ENCODE data around the gene KLHL11.
A peak's percentile ranks its signal among the peaks of the same experiment; 100 is the strongest.
"Not testable (repeated sequence)": the region's sequence is repeated elsewhere in the genome, so short reads cannot be mapped to it uniquely, and the experiment has no call there.

The KLHL11 gene

DNA sequence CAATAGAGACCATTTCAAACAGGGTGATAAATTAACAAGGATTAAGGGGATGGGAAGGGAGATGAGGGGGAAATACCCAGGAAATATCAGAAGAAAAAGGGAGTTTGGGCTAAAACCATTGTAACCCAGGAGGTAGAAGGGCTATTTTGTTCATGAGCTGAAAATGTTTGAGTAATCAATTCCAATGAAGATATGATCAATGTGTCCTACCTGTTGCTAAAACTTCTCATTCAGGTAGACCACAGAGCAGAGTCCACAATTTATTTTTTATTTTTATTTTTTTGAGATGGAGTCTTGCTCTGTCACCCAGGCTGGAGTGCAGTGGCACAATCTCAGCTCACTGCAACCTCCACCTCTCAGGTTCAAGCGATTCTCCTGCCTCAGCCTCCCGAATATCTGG, 25.8 kb downstream of the KLHL11 start:
- not testable (repeated sequence) for H3K27me3 ChIP-seq (replicated peaks; ENCODE audit: control insufficient read depth, insufficient read depth, low read length, poor library complexity, severe bottlenecking); H3K4me3 ChIP-seq (ENCODE audit: insufficient read depth, low read depth, low read length, poor library complexity, severe bottlenecking); H3K27ac ChIP-seq (ENCODE audit: insufficient read depth, low read length, poor library complexity, severe bottlenecking); DNase-seq; H3K9me3 ChIP-seq (ENCODE audit: control insufficient read depth, low read length); H3K36me3 ChIP-seq (ENCODE audit: control insufficient read depth, insufficient read depth, low read length)
- H3K4me1 ChIP-seq (ENCODE audit: control insufficient read depth, insufficient read depth, low read length, poor library complexity, severe bottlenecking) = peaks cover 11% of the 10 kb centered on the region

GRCh38 chr17:41837761-41838538, 27.3 kb downstream of the KLHL11 start, which contains the start of gene KLHL10:
KLHL10 (plus strand) TSS chr17:41837825; CDS start chr17:41837933, 108 bp downstream.
- Histone ChIP-seq H3K27ac (ENCODE audit: insufficient read depth, low read length, poor library complexity, severe bottlenecking) (no peak within 1 kb of the TSS), H3K4me1 (ENCODE audit: control insufficient read depth, insufficient read depth, low read length, poor library complexity, severe bottlenecking) (peaks cover 11% of the 10 kb centered on the region), H3K36me3 (ENCODE audit: control insufficient read depth, insufficient read depth, low read length) (no peaks in the 10 kb centered on the region), H3K27me3 (replicated peaks; ENCODE audit: control insufficient read depth, insufficient read depth, low read length, poor library complexity, severe bottlenecking) (no peaks in the 10 kb centered on the region), H3K9me3 (ENCODE audit: control insufficient read depth, low read length) (no peaks in the 10 kb centered on the region), H3K4me3 (ENCODE audit: insufficient read depth, low read depth, low read length, poor library complexity, severe bottlenecking) (peak within 1 kb of the TSS; percentile 79)
- no peak for DNase-seq

DNA sequence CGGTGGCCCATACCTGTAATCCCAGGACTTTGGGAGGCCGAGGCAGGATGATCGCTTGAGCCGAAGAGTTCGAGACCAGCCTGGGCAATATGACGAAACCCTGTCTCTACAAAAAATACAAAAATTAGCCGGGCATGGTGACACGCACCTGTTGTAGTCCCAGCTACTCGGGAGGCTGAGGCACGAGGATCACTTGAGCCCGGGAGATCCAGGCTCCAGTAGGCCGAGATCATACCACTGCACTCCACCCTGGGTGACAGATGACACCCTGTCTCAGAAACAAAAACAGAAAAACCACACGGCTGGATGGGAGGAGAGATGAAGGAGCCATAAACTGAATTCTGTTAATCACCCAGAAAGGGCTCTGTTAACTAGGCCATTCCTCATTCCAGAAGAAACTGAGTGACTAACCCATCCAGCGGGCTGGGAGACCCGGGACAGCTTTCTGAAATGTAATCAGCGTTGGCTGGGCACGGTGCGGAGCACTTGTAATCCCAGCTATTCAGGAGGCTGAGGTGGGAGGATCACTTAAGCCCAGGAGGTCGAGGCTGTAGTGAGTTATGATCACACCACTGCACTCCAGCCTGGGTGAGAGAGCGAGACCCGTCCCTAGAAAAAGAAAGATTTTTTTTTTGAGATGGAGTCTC, 28.6 kb downstream of the KLHL11 start:
- H3K27ac ChIP-seq (ENCODE audit: insufficient read depth, low read length, poor library complexity, severe bottlenecking) = no peak overlapping the region
- no peaks in the 10 kb centered on the region for H3K36me3 ChIP-seq (ENCODE audit: control insufficient read depth, insufficient read depth, low read length)
- no peak for DNase-seq
- H3K4me3 ChIP-seq (ENCODE audit: insufficient read depth, low read depth, low read length, poor library complexity, severe bottlenecking) = peak overlapping the region; percentile 79
- no peaks in the 10 kb centered on the region for H3K27me3 ChIP-seq (replicated peaks; ENCODE audit: control insufficient read depth, insufficient read depth, low read length, poor library complexity, severe bottlenecking)
- H3K4me1 ChIP-seq (ENCODE audit: control insufficient read depth, insufficient read depth, low read length, poor library complexity, severe bottlenecking) = peaks cover 11% of the 10 kb centered on the region
- no peaks in the 10 kb centered on the region for H3K9me3 ChIP-seq (ENCODE audit: control insufficient read depth, low read length)

DNA sequence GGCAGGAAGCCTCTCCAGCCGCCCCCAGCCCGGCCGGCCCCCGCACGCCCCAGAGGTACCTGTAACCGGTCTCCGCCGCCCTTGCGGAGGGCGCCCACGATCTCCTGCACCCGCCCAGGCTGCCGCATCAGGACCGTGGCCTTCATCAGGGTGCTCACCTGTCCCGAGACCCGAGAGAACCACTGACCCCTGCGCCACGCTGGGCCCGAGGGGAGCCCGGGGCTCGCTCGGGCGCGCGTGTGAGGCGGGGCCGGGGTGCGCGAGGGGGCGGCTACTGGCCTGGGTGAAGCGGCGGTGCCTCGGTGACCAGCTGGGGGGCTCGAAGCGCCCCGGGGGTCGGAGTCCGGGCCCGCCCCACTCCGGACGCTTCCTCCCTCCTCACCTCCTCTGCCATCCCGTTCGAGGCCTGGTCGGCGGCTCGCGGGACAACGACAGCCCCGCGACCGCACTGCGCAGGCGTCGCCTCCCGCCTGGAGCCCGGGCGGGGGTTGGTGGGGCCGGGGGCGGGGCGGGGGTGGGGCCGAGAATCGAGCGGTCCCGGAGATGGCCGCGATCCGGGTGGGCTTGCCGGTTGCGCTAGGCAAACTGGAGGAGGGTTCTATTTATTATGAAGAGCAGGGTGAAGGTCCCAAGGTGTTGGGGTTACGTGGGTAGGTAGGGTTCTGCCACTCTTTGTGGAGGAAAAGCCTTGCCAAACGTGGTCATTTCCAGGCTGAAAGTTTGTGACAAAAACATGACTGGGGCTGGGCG, 29.2 kb downstream of the KLHL11 start, which contains the start of gene NT5C3B:
Gene NT5C3B (minus strand): TSS at position 433 of the 750 bp plus-strand sequence. CDS start 39 bp downstream, at position 394.
- Histone ChIP-seq H3K36me3 (ENCODE audit: control insufficient read depth, insufficient read depth, low read length) (no peaks in the 10 kb centered on the region), H3K27me3 (replicated peaks; ENCODE audit: control insufficient read depth, insufficient read depth, low read length, poor library complexity, severe bottlenecking) (no peaks in the 10 kb centered on the region), H3K4me3 (ENCODE audit: insufficient read depth, low read depth, low read length, poor library complexity, severe bottlenecking) (peak within 1 kb of the TSS; percentile 79), H3K4me1 (ENCODE audit: control insufficient read depth, insufficient read depth, low read length, poor library complexity, severe bottlenecking) (peaks cover 11% of the 10 kb centered on the region), H3K9me3 (ENCODE audit: control insufficient read depth, low read length) (no peaks in the 10 kb centered on the region), H3K27ac (ENCODE audit: insufficient read depth, low read length, poor library complexity, severe bottlenecking) (peak within 1 kb of the TSS; percentile 52)
- peak in 2 of 3 donors; percentile 15 to 33 for DNase-seq

GRCh38 chr17:41835214-41835799, 29.9 kb downstream of the KLHL11 start:
- Histone ChIP-seq H3K9me3 (ENCODE audit: control insufficient read depth, low read length) (no peaks in the 10 kb centered on the region), H3K27ac (ENCODE audit: insufficient read depth, low read length, poor library complexity, severe bottlenecking) (peak overlapping the region; percentile 52), H3K4me3 (ENCODE audit: insufficient read depth, low read depth, low read length, poor library complexity, severe bottlenecking) (peak overlapping the region; percentile 79), H3K36me3 (ENCODE audit: control insufficient read depth, insufficient read depth, low read length) (no peaks in the 10 kb centered on the region), H3K27me3 (replicated peaks; ENCODE audit: control insufficient read depth, insufficient read depth, low read length, poor library complexity, severe bottlenecking) (no peaks in the 10 kb centered on the region), H3K4me1 (ENCODE audit: control insufficient read depth, insufficient read depth, low read length, poor library complexity, severe bottlenecking) (peaks cover 11% of the 10 kb centered on the region)
- DNase-seq = no peak

GRCh38 chr17:41829961-41830360, 35.3 kb downstream of the KLHL11 start:
- H3K36me3 ChIP-seq (ENCODE audit: control insufficient read depth, insufficient read depth, low read length); DNase-seq; H3K27ac ChIP-seq (ENCODE audit: insufficient read depth, low read length, poor library complexity, severe bottlenecking): not testable (repeated sequence)

GRCh38 chr17:41825175-41825845, 39.9 kb downstream of the KLHL11 start:
- Histone ChIP-seq H3K27ac (ENCODE audit: insufficient read depth, low read length, poor library complexity, severe bottlenecking) (no peak overlapping the region), H3K36me3 (ENCODE audit: control insufficient read depth, insufficient read depth, low read length) (no peaks in the 10 kb centered on the region), H3K4me3 (ENCODE audit: insufficient read depth, low read depth, low read length, poor library complexity, severe bottlenecking) (no peak overlapping the region), H3K4me1 (ENCODE audit: control insufficient read depth, insufficient read depth, low read length, poor library complexity, severe bottlenecking) (no peaks in the 10 kb centered on the region), H3K9me3 (ENCODE audit: control insufficient read depth, low read length) (no peaks in the 10 kb centered on the region), H3K27me3 (replicated peaks; ENCODE audit: control insufficient read depth, insufficient read depth, low read length, poor library complexity, severe bottlenecking) (no peaks in the 10 kb centered on the region)
- DNase-seq = no peak

More at GRCh38 chr17:41829961-41830360, 35.3 kb downstream of the KLHL11 start:
- not testable (repeated sequence) for H3K4me1 ChIP-seq (ENCODE audit: control insufficient read depth, insufficient read depth, low read length, poor library complexity, severe bottlenecking); H3K9me3 ChIP-seq (ENCODE audit: control insufficient read depth, low read length); H3K27me3 ChIP-seq (replicated peaks; ENCODE audit: control insufficient read depth, insufficient read depth, low read length, poor library complexity, severe bottlenecking); H3K4me3 ChIP-seq (ENCODE audit: insufficient read depth, low read depth, low read length, poor library complexity, severe bottlenecking)

- H3K27me3 ChIP-seq (replicated peaks; ENCODE audit: control insufficient read depth, insufficient read depth, low read length, poor library complexity, severe bottlenecking) = no peaks in the 10 kb centered on the region
- H3K4me1 ChIP-seq (ENCODE audit: control insufficient read depth, insufficient read depth, low read length, poor library complexity, severe bottlenecking) = no peaks in the 10 kb centered on the region
- H3K27ac ChIP-seq (ENCODE audit: insufficient read depth, low read length, poor library complexity, severe bottlenecking) = no peak overlapping the region
- no peak overlapping the region for H3K4me3 ChIP-seq (ENCODE audit: insufficient read depth, low read depth, low read length, poor library complexity, severe bottlenecking)
- no peaks in the 10 kb centered on the region for H3K36me3 ChIP-seq (ENCODE audit: control insufficient read depth, insufficient read depth, low read length)
- no peaks in the 10 kb centered on the region for H3K9me3 ChIP-seq (ENCODE audit: control insufficient read depth, low read length)
- DNase-seq = no peak
Observed at GRCh38 chr17:41824086-41824485, 41.1 kb downstream of the KLHL11 start.

- no peak for DNase-seq
- H3K4me3 ChIP-seq (ENCODE audit: insufficient read depth, low read depth, low read length, poor library complexity, severe bottlenecking) = no peak overlapping the region
- H3K9me3 ChIP-seq (ENCODE audit: control insufficient read depth, low read length) = no peaks in the 10 kb centered on the region
- H3K4me1 ChIP-seq (ENCODE audit: control insufficient read depth, insufficient read depth, low read length, poor library complexity, severe bottlenecking) = no peaks in the 10 kb centered on the region
- no peak overlapping the region for H3K27ac ChIP-seq (ENCODE audit: insufficient read depth, low read length, poor library complexity, severe bottlenecking)
- H3K36me3 ChIP-seq (ENCODE audit: control insufficient read depth, insufficient read depth, low read length) = no peaks in the 10 kb centered on the region
- H3K27me3 ChIP-seq (replicated peaks; ENCODE audit: control insufficient read depth, insufficient read depth, low read length, poor library complexity, severe bottlenecking) = no peaks in the 10 kb centered on the region
Observed at GRCh38 chr17:41823580-41823979, 41.6 kb downstream of the KLHL11 start.
